OCI-LY3 (cell line): ENCODE measurements around the gene TRIM44.
"Not testable (repeated sequence)": the region's sequence is repeated elsewhere in the genome, so short reads cannot be mapped to it uniquely, and the experiment has no call there.

Source experiments
- H2AFZ ChIP-seq: fragments of 200-600, 300-600 bp; shearing (Covaris generic); 2 replicates; pipeline ENCODE4 v1.6.0; 2014; ENCODE audit warnings: antibody characterized with exemption, low read depth, low read length
- H3K27ac ChIP-seq: fragments of 200-600, 300-600 bp; sonication (generic); 2 replicates; pipeline ENCODE4 v1.5.1; 2014; ENCODE audit warnings: mild to moderate bottlenecking, low read length, moderate library complexity, mixed read lengths
- H3K27me3 ChIP-seq: fragments of 200-600, 300-600 bp; sonication (generic); 2 replicates; pipeline ENCODE4 v1.6.1; 2014; ENCODE audit warnings: low read depth, low read length, mixed read lengths
- H3K36me3 ChIP-seq: fragments of 200-600, 300-600 bp; sonication (generic); replicated peaks from 2 replicates; pipeline ENCODE3; 2014; ENCODE audit warnings: low read depth, low read length, mixed read lengths
- H3K4me1 ChIP-seq: fragments of 300-600, 200-600 bp; sonication (generic); 2 replicates; pipeline ENCODE4 v1.6.1; 2014; ENCODE audit warnings: low read length, mixed read lengths
- H3K4me2 ChIP-seq: fragments of 200-600, 300-600 bp; sonication (generic); 2 replicates; pipeline ENCODE4 v1.6.1; 2014; ENCODE audit warnings: low read length, mixed read lengths
- H3K4me3 ChIP-seq: fragments of 300-600, 200-600 bp; sonication (generic); 2 replicates; pipeline ENCODE4 v1.5.1; 2014; ENCODE audit warnings: antibody characterized with exemption, mild to moderate bottlenecking, low read length, moderate library complexity
- H3K79me2 ChIP-seq: fragments of 300-600, 200-600 bp; shearing (Covaris generic); 2 replicates; pipeline ENCODE4 v1.6.1; 2014; ENCODE audit warnings: mild to moderate bottlenecking, low read length, mixed read lengths
- H3K9ac ChIP-seq: fragments of 300-600, 200-600 bp; shearing (Covaris generic); 2 replicates; pipeline ENCODE4 v1.6.0; 2014; ENCODE audit warnings: mild to moderate bottlenecking, low read length, moderate library complexity
- H3K9me3 ChIP-seq: fragments of 200-600, 300-600 bp; shearing (Covaris generic); 2 replicates; pipeline ENCODE4 v1.6.1; 2014; ENCODE audit warnings: low read length, mixed read lengths; ENCODE audit not compliant: insufficient read depth
- H4K20me1 ChIP-seq: fragments of 200-600, 300-600 bp; sonication (generic); 2 replicates; pipeline ENCODE4 v1.6.1; 2016; ENCODE audit warnings: low read length, mixed read lengths; ENCODE audit not compliant: insufficient read depth
- EZH2phosphoT487 ChIP-seq: fragments of 200-600 bp; shearing (Covaris generic); IDR thresholded peaks from 2 replicates; pipeline ENCODE4 v1.6.1; 2018; ENCODE audit warnings: antibody characterized with exemption, mixed run types, low read depth
- TF ChIP-seq, protein P1 (sequence below): fragments of 200-600, 300-600 bp; sonication (generic); IDR thresholded peaks from 2 replicates; pipeline ENCODE4 v1.5.1; 2014; ENCODE audit warnings: antibody characterized with exemption, low read length, low read depth

TRIM44 gene

GRCh38 chr11:35663408-35663702 is 780 bp downstream of the TRIM44 start:
- H3K4me2 ChIP-seq, result peak overlapping the region; percentile 99
- peaks cover 54% of the 10 kb centered on the region for H3K79me2 ChIP-seq
- peaks cover 43% of the 10 kb centered on the region for H3K36me3 ChIP-seq
- peaks cover 29% of the 10 kb centered on the region for H3K9me3 ChIP-seq
- H3K9ac ChIP-seq, result peak overlapping the region; percentile 89
- H3K27ac ChIP-seq, result peak overlapping the region; percentile 60
- H3K27me3 ChIP-seq, result peaks cover 7% of the 10 kb centered on the region
- TF ChIP-seq, protein P1, sequence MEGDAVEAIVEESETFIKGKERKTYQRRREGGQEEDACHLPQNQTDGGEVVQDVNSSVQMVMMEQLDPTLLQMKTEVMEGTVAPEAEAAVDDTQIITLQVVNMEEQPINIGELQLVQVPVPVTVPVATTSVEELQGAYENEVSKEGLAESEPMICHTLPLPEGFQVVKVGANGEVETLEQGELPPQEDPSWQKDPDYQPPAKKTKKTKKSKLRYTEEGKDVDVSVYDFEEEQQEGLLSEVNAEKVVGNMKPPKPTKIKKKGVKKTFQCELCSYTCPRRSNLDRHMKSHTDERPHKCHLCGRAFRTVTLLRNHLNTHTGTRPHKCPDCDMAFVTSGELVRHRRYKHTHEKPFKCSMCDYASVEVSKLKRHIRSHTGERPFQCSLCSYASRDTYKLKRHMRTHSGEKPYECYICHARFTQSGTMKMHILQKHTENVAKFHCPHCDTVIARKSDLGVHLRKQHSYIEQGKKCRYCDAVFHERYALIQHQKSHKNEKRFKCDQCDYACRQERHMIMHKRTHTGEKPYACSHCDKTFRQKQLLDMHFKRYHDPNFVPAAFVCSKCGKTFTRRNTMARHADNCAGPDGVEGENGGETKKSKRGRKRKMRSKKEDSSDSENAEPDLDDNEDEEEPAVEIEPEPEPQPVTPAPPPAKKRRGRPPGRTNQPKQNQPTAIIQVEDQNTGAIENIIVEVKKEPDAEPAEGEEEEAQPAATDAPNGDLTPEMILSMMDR, result no peak
- no peak for TF ChIP-seq EZH2phosphoT487
- peak overlapping the region; percentile 94 for H3K4me3 ChIP-seq
- H4K20me1 ChIP-seq, result no peaks in the 10 kb centered on the region
- peaks cover 24% of the 10 kb centered on the region for H3K4me1 ChIP-seq
- no peak overlapping the region for H2AFZ ChIP-seq

DNA sequence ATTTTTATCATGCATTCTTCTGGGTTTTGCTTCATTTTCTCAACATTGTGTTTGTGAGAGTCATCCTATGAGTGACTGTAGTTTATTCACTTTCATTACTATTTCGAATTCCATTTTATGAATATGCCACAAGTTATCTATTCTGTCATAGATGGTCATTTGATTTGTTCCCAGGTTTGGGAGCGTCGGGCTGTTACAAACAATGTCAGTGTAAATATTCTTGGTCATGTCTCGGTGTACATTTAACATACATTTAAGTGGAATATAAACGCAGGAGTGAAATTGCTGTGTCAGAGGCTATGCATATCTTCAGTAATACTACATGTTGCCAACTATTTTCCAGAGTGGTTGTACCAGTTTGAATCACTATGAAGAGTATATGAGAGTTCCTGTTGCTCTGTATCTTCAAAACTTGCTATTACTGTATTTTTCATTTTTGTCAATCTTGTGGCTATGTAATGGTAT is 2.4 kb downstream of the TRIM44 start:
- no peak overlapping the region for H3K4me2 ChIP-seq
- no peak overlapping the region for H3K9ac ChIP-seq
- H3K27me3 ChIP-seq, result peaks cover 7% of the 10 kb centered on the region
- TF ChIP-seq, protein P1, result no peak
- no peak for TF ChIP-seq EZH2phosphoT487
- H4K20me1 ChIP-seq, result no peaks in the 10 kb centered on the region
- H3K4me3 ChIP-seq, result no peak overlapping the region; the same call in 1 of the 2 replicates
- H2AFZ ChIP-seq, result no peak overlapping the region
- H3K79me2 ChIP-seq, result peaks cover 69% of the 10 kb centered on the region
- H3K9me3 ChIP-seq, result peaks cover 29% of the 10 kb centered on the region
- H3K36me3 ChIP-seq, result peaks cover 49% of the 10 kb centered on the region
- no peak overlapping the region for H3K27ac ChIP-seq
- H3K4me1 ChIP-seq, result peaks cover 24% of the 10 kb centered on the region

- peaks cover 29% of the 10 kb centered on the region for H3K9me3 ChIP-seq
- H3K27me3 ChIP-seq, result no peaks in the 10 kb centered on the region
- H3K36me3 ChIP-seq, result peaks cover 51% of the 10 kb centered on the region
- H3K27ac ChIP-seq, result no peak overlapping the region
- no peak overlapping the region for H3K9ac ChIP-seq
- no peak overlapping the region for H2AFZ ChIP-seq
- TF ChIP-seq, protein P1, result no peak
- TF ChIP-seq EZH2phosphoT487, result no peak
- peaks cover 16% of the 10 kb centered on the region; the same call in 1 of the 2 replicates for H4K20me1 ChIP-seq
- H3K4me2 ChIP-seq, result no peak overlapping the region
- no peak overlapping the region for H3K4me3 ChIP-seq
- H3K4me1 ChIP-seq, result peaks cover 14% of the 10 kb centered on the region
- H3K79me2 ChIP-seq, result peaks cover 91% of the 10 kb centered on the region
These were observed 4.7 kb downstream of the TRIM44 start for GRCh38 chr11:35667257-35667656.

GRCh38 chr11:35668350-35668749 is 5.8 kb downstream of the TRIM44 start:
- H2AFZ ChIP-seq, H3K27me3 ChIP-seq, H3K9ac ChIP-seq, H3K27ac ChIP-seq, H3K4me3 ChIP-seq, H3K4me2 ChIP-seq, H3K4me1 ChIP-seq: not testable (repeated sequence)
- Histone ChIP-seq H3K79me2 (peaks cover 96% of the 10 kb centered on the region), H3K9me3 (peaks cover 26% of the 10 kb centered on the region), H4K20me1 (peaks cover 24% of the 10 kb centered on the region; the same call in 1 of the 2 replicates), H3K36me3 (peaks cover 48% of the 10 kb centered on the region)
